Measurements from ENCODE around the gene KDM6A. TPM values are rescaled to one million over a fixed set of nuclear protein-coding genes. Genes with fewer than 3 reads are reported as not detected.

Gene KDM6A
- polyA plus RNA-seq, 1 donor from 2014 or later = 25.1 TPM

GRCh38 chrX:45024501-45024900, 151.5 kb downstream of the KDM6A start:
- Histone ChIP-seq H3K79me2 (replicated peaks; ENCODE audit: insufficient read depth, low read length) (no peaks in the 10 kb centered on the region), H3K9me3 (ENCODE audit: low read length) (no peaks in the 10 kb centered on the region), H3K9me2 (ENCODE audit: insufficient read depth, low read length) (no peaks in the 10 kb centered on the region), H3K36me3 (ENCODE audit: insufficient read depth, low read length) (no peaks in the 10 kb centered on the region), H4K20me1 (ENCODE audit: insufficient read depth) (no peaks in the 10 kb centered on the region), H3K4me3 (ENCODE audit: low read length) (no peak overlapping the region), H3K4me2 (ENCODE audit: low read length) (no peak overlapping the region), H3K27ac (ENCODE audit: low read length) (no peak overlapping the region), H3K9ac (ENCODE audit: low read length) (no peak overlapping the region), H2AFZ (ENCODE audit: low read depth, low read length) (no peak overlapping the region), H3F3A (ENCODE audit: insufficient read depth, low read length, poor library complexity, severe bottlenecking) (no peaks in the 10 kb centered on the region), H3K27me3 (ENCODE audit: insufficient read depth, low read depth, low read length) (no peaks in the 10 kb centered on the region)
- TF ChIP-seq CTCF (IDR thresholded peaks at IDR 0.05; ENCODE audit: poor library complexity, severe bottlenecking) (no peak), MXI1 (conservative IDR thresholded peaks at IDR 0.05; ENCODE audit: poor library complexity, severe bottlenecking) (no peak)

- Histone ChIP-seq H3K9ac (ENCODE audit: low read length) (no peak overlapping the region), H4K20me1 (ENCODE audit: insufficient read depth) (no peaks in the 10 kb centered on the region), H3K4me3 (ENCODE audit: low read length) (no peak overlapping the region), H3K27ac (ENCODE audit: low read length) (no peak overlapping the region), H3K9me2 (ENCODE audit: insufficient read depth, low read length) (no peaks in the 10 kb centered on the region), H3K9me3 (ENCODE audit: low read length) (no peaks in the 10 kb centered on the region), H3K4me2 (ENCODE audit: low read length) (no peak overlapping the region), H3K79me2 (replicated peaks; ENCODE audit: insufficient read depth, low read length) (no peaks in the 10 kb centered on the region), H2AFZ (ENCODE audit: low read depth, low read length) (no peak overlapping the region), H3K27me3 (ENCODE audit: insufficient read depth, low read depth, low read length) (no peaks in the 10 kb centered on the region), H3K36me3 (ENCODE audit: insufficient read depth, low read length) (no peaks in the 10 kb centered on the region), H3F3A (ENCODE audit: insufficient read depth, low read length, poor library complexity, severe bottlenecking) (no peaks in the 10 kb centered on the region)
- TF ChIP-seq EZH2 (IDR thresholded peaks at IDR 0.05; ENCODE audit: borderline replicate concordance, insufficient read depth, low read length, poor library complexity, severe bottlenecking) = no peak
- no peak for TF ChIP-seq REST (IDR thresholded peaks at IDR 0.05; ENCODE audit: borderline replicate concordance)
- TF ChIP-seq EP300 (conservative IDR thresholded peaks at IDR 0.05; ENCODE audit: poor library complexity, severe bottlenecking) = no peak
- TF ChIP-seq CTCF (IDR thresholded peaks at IDR 0.05; ENCODE audit: poor library complexity, severe bottlenecking) = no peak
- TF ChIP-seq RAD21 (conservative IDR thresholded peaks at IDR 0.05) = no peak
- TF ChIP-seq MXI1 (conservative IDR thresholded peaks at IDR 0.05; ENCODE audit: poor library complexity, severe bottlenecking) = no peak
- no peak for TF ChIP-seq SMC3 (conservative IDR thresholded peaks at IDR 0.05; ENCODE audit: poor library complexity)
- no peak for TF ChIP-seq POLR2AphosphoS5 (IDR thresholded peaks at IDR 0.05)
- TF ChIP-seq TAF1 (IDR thresholded peaks at IDR 0.05; ENCODE audit: low read depth) = no peak
Measured at GRCh38 chrX:45026036-45026435, 153.0 kb downstream of the KDM6A start.

Data from neural cell (in vitro differentiated cells).